GM18511 (cell line): ENCODE results near the gene SIAH1.
A peak's percentile ranks its signal among the peaks of the same experiment; 100 is the strongest.
"Not testable (repeated sequence)": the region's sequence is repeated elsewhere in the genome, so short reads cannot be mapped to it uniquely, and the experiment has no call there.

Experiments
- ATAC-seq: cut with Tn5 transposase; IDR thresholded peaks from one replicate; pipeline ENCODE4 v1.9.1; 2021; ENCODE audit warnings: mild to moderate bottlenecking, moderate library complexity; ENCODE audit not compliant: unreplicated experiment

The SIAH1 gene

GRCh38 chr16:48393485-48394354 lies 8.5 kb upstream of the SIAH1 start:
- no peak for ATAC-seq

GRCh38 chr16:48392407-48392806 lies 7.2 kb upstream of the SIAH1 start:
- no peak for ATAC-seq

- ATAC-seq, result no peak
Observed at GRCh38 chr16:48386559-48387312, 1.5 kb upstream of the SIAH1 start.

GRCh38 chr16:48384520-48385252 lies 527 bp downstream of the SIAH1 start:
- ATAC-seq, result peak; percentile 58

GRCh38 chr16:48383877-48384519 lies 1.2 kb downstream of the SIAH1 start:
- ATAC-seq, result no peak

- no peak for ATAC-seq
Observed at GRCh38 chr16:48383009-48383876, 2.0 kb downstream of the SIAH1 start.

GRCh38 chr16:48382131-48382530 lies 3.1 kb downstream of the SIAH1 start:
- no peak for ATAC-seq

- ATAC-seq, result no peak
Observed at GRCh38 chr16:48381201-48381600, 4.0 kb downstream of the SIAH1 start.

- ATAC-seq, result no peak
Observed at GRCh38 chr16:48378836-48379235, 6.4 kb downstream of the SIAH1 start.

GRCh38 chr16:48378276-48378675 lies 6.9 kb downstream of the SIAH1 start:
- no peak for ATAC-seq

- not testable (repeated sequence) for ATAC-seq
Observed at GRCh38 chr16:48377301-48377700, 7.9 kb downstream of the SIAH1 start.

GRCh38 chr16:48374255-48374654 lies 11.0 kb downstream of the SIAH1 start:
- ATAC-seq, result no peak

GRCh38 chr16:48373258-48374029 lies 11.8 kb downstream of the SIAH1 start:
- ATAC-seq, result no peak

GRCh38 chr16:48372744-48373143 lies 12.5 kb downstream of the SIAH1 start:
- ATAC-seq, result no peak

GRCh38 chr16:48371393-48371780 lies 13.8 kb downstream of the SIAH1 start:
- no peak for ATAC-seq

- ATAC-seq, result not testable (repeated sequence)
Observed at GRCh38 chr16:48370668-48371392, 14.4 kb downstream of the SIAH1 start.

- ATAC-seq, result no peak
Observed at GRCh38 chr16:48370229-48370628, 15.0 kb downstream of the SIAH1 start.

GRCh38 chr16:48369765-48370164 lies 15.4 kb downstream of the SIAH1 start:
- no peak for ATAC-seq
